ENCODE results near the gene ASB12.

The ASB12 gene

DNA sequence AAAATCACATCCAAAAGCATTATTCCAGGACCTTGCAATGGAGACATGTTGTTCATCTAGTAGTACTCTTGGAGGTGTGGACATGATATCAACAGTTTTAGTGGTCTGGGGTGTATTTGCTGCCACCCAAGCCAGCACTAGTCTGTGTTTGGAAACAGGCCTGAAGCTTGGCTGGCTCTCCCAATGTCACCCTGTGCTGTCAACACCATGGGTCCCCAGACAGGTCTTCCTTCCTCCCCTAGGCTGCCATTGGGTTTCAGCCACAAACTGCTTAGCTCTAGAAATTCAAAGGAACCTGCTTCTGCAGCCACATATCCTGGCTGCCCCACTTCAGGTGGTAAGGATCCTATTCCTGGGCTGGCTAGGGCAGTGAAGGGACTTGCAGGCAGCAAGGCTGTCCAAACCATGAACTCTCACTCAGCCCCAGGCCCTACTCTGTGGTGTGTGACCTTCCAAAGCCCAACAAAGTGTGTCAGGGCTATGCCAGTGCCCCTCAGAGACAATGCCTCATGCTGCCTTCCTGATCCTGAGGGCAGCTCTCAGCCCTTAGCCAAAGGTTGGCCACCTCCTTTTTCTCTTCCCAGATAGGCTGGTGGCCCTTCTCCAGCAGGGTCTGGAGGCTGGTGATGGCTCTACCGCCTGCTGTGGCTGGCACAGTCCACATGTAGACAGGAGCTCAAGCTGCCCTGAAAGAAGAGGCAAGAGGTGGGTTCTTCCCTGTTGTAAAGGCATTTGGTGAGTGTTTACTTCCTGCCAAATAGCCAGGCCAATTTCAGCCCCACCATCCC is 43.2 kb downstream of the ASB12 start:
- DNase-seq (ENCODE audit: low read depth), result no peak

DNA sequence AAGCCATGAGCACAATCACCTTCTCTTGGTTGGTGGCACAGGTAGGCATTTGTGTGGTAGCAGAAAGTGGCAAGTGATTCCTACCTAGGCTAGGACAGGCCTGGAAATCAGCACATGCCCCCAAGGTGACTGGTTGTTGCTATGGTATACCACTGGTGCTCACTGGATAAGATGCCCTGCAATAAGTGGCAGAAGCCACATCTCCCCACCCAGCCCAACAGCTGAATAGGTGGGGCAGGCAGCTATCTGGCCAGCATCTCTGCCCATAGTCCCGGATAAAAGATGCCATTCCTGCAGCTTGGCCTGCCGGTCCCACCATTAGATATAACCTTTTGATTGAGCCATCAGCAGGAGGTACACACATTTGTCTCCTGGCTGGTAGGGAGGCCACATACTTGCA is 46.0 kb downstream of the ASB12 start:
- DNase-seq (ENCODE audit: low read depth), result no peak

DNA sequence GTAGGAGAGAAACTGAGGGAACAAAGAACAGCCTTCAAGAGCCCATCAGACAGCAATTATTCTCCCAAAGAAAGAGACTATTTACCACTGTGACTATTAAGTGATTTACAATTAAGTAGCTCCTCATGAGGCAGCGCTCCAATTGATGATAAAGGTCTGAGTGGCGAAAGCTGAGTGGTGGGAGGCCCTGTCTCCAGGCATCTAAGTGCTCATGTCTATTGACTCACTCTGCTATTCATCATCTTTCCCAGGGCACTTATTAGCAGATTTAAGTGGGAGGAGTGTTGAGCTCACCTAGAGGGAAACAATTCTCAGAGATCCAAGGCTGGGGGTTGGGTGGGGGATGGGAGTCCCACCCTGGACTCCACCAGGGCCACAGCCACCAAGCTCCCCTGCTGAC is 48.2 kb downstream of the ASB12 start:
- DNase-seq (ENCODE audit: low read depth), result no peak

DNA sequence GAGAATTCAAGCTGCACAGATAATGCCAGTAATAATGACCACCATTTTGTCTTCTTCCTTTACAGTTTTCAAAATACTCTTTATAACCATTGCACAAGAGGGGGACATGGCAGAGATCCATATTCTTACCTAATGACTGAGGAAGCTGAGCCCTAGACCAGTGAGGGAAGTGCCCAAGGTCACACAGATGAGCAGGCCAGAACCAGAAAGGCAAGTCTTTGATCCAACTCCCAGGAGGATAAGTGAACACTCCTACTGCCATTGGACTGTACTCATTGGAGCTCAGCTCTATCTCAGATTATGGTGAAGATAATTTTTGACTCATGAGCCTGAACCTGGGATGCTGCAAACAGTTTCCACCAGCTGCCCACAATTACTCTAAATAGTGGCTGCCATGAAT is 53.5 kb downstream of the ASB12 start:
- DNase-seq (ENCODE audit: low read depth), result no peak
